Loucy (cell line): ENCODE measurements around the gene FARP1.

ENCODE experiments used
- H2AFZ ChIP-seq: fragments of 200-600 bp; sonication (generic); 2 replicates; pipeline ENCODE4 v1.6.0; 2016; ENCODE audit warnings: antibody characterized with exemption, mild to moderate bottlenecking, low read length, moderate library complexity
- H3F3A ChIP-seq: fragments of 200-600 bp; 2 replicates; pipeline ENCODE4 v1.6.0; 2016; ENCODE audit warnings: antibody characterized with exemption, low read depth, mild to moderate bottlenecking
- H3K27me3 ChIP-seq: fragments of 200-600 bp; sonication (generic); 2 replicates; pipeline ENCODE4 v1.6.1; 2014; ENCODE audit warnings: low read length, mild to moderate bottlenecking; ENCODE audit not compliant: insufficient read depth, poor library complexity, severe bottlenecking
- H3K36me3 ChIP-seq: fragments of 200-600 bp; sonication (generic); 2 replicates; pipeline ENCODE4 v1.6.1; 2016; ENCODE audit warnings: low read length; ENCODE audit not compliant: insufficient read depth
- H3K4me1 ChIP-seq: fragments of 200-600 bp; sonication (generic); 2 replicates; pipeline ENCODE4 v1.5.1; 2014; ENCODE audit warnings: low read length, mild to moderate bottlenecking; ENCODE audit not compliant: insufficient read depth, poor library complexity, severe bottlenecking
- H3K4me2 ChIP-seq: fragments of 200-600 bp; sonication (generic); 2 replicates; pipeline ENCODE4 v1.6.0; 2014; ENCODE audit warnings: antibody characterized with exemption, low read length, low read depth, mild to moderate bottlenecking; ENCODE audit not compliant: poor library complexity, severe bottlenecking
- H3K4me3 ChIP-seq: fragments of 200-600 bp; sonication (generic); 2 replicates; pipeline ENCODE4 v1.5.1; 2014; ENCODE audit warnings: low read length, mild to moderate bottlenecking, mixed read lengths; ENCODE audit not compliant: poor library complexity, severe bottlenecking
- H3K79me2 ChIP-seq: fragments of 200-600 bp; sonication (generic); 2 replicates; pipeline ENCODE4 v1.6.1; 2014; ENCODE audit warnings: low read length; ENCODE audit not compliant: insufficient read depth
- H3K9ac ChIP-seq: fragments of 200-600 bp; sonication (generic); 2 replicates; pipeline ENCODE4 v1.6.0; 2014; ENCODE audit warnings: mild to moderate bottlenecking, low read depth, low read length, moderate library complexity; ENCODE audit not compliant: poor library complexity, severe bottlenecking
- H3K9me2 ChIP-seq: fragments of 200-600 bp; sonication (generic); replicated peaks from 2 replicates; pipeline ENCODE4 v1.6.1; 2016; ENCODE audit warnings: low read depth, low read length, mixed read lengths
- H3K9me3 ChIP-seq: fragments of 200-600 bp; sonication (generic); 2 replicates; pipeline ENCODE4 v1.6.1; 2014; ENCODE audit warnings: mild to moderate bottlenecking, antibody characterized with exemption, low read length, low read depth; ENCODE audit not compliant: insufficient read depth
- H4K20me1 ChIP-seq: fragments of 200-600 bp; sonication (generic); 2 replicates; pipeline ENCODE4 v1.6.0; 2014; ENCODE audit warnings: antibody characterized with exemption, low read length, mild to moderate bottlenecking; ENCODE audit not compliant: insufficient read depth, poor library complexity, severe bottlenecking
- CTCF ChIP-seq: fragments of 200-600 bp; sonication (generic); conservative IDR thresholded peaks from 2 replicates; pipeline ENCODE4 v1.5.1; 2014; ENCODE audit warnings: mild to moderate bottlenecking, antibody characterized with exemption, low read length
- EZH2phosphoT487 ChIP-seq: fragments of 200-600 bp; IDR thresholded peaks from 2 replicates; pipeline ENCODE4 v1.6.1; 2018; ENCODE audit warnings: antibody characterized with exemption, mild to moderate bottlenecking, moderate library complexity, borderline replicate concordance

The FARP1 gene

GRCh38 chr13:98216135-98216565, 73.3 kb downstream of the FARP1 start:
- Histone ChIP-seq H3K4me1 (no peaks in the 10 kb centered on the region), H3K36me3 (no peaks in the 10 kb centered on the region), H3K9me2 (no peaks in the 10 kb centered on the region), H3F3A (no peaks in the 10 kb centered on the region), H3K79me2 (no peaks in the 10 kb centered on the region), H2AFZ (no peak overlapping the region), H3K4me2 (no peak overlapping the region), H3K27me3 (no peaks in the 10 kb centered on the region), H3K9me3 (no peaks in the 10 kb centered on the region), H3K9ac (no peak overlapping the region), H4K20me1 (no peaks in the 10 kb centered on the region), H3K4me3 (no peak overlapping the region)
- no peak for TF ChIP-seq CTCF
- no peak for TF ChIP-seq EZH2phosphoT487

- H3K4me1 ChIP-seq = no peaks in the 10 kb centered on the region
- no peak overlapping the region for H3K9ac ChIP-seq
- no peaks in the 10 kb centered on the region for H4K20me1 ChIP-seq
- no peak for TF ChIP-seq EZH2phosphoT487
- no peak for TF ChIP-seq CTCF
- H3K4me3 ChIP-seq = no peak overlapping the region
- no peaks in the 10 kb centered on the region for H3F3A ChIP-seq
- H3K36me3 ChIP-seq = no peaks in the 10 kb centered on the region
- H3K9me3 ChIP-seq = no peaks in the 10 kb centered on the region
- H3K79me2 ChIP-seq = no peaks in the 10 kb centered on the region
- H2AFZ ChIP-seq = no peak overlapping the region
- no peak overlapping the region for H3K4me2 ChIP-seq
- H3K9me2 ChIP-seq = no peaks in the 10 kb centered on the region
- no peaks in the 10 kb centered on the region for H3K27me3 ChIP-seq
These were observed 73.9 kb downstream of the FARP1 start for GRCh38 chr13:98216711-98217285.

GRCh38 chr13:98217597-98217996, 74.7 kb downstream of the FARP1 start:
- no peaks in the 10 kb centered on the region for H3F3A ChIP-seq
- H3K4me3 ChIP-seq = no peak overlapping the region
- no peaks in the 10 kb centered on the region for H3K4me1 ChIP-seq
- H3K9me3 ChIP-seq = no peaks in the 10 kb centered on the region
- H3K79me2 ChIP-seq = no peaks in the 10 kb centered on the region
- H3K9ac ChIP-seq = no peak overlapping the region
- no peaks in the 10 kb centered on the region for H3K36me3 ChIP-seq
- H3K9me2 ChIP-seq = no peaks in the 10 kb centered on the region
- no peak for TF ChIP-seq EZH2phosphoT487
- TF ChIP-seq CTCF = no peak
- H3K27me3 ChIP-seq = no peaks in the 10 kb centered on the region
- H2AFZ ChIP-seq = no peak overlapping the region
- H3K4me2 ChIP-seq = no peak overlapping the region
- no peaks in the 10 kb centered on the region for H4K20me1 ChIP-seq
